Measurements from ENCODE around the gene EQTN. TPM values are rescaled to one million over a fixed set of nuclear protein-coding genes. Genes with fewer than 3 reads are reported as not detected.

EQTN gene
- total and polyA plus RNA-seq, 2 of the 13 experiments (the other 11 are each of a cell fraction or from before 2014, with no cell fraction given) = not detected

DNA sequence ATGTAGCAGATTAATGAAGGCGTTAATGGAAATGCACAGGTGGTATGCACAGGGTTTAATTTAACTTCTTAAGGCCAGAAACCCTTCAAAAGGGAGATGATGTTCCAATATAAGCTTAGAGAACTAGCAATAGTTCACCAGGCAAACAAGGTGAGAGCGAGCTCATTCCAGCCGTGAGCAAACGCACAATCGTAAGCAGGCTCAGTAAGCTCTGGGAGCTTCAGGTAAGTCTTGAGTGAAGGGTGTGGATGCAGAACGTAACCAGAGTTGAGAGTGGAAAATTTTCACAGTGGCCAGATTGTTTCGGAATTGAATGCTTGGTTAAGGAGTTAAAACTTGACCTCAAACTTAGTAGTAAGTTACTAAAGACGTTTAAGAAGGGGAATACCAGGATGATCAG is 5.7 kb downstream of the EQTN start:
- no peaks in the 10 kb centered on the region for H3K9me3 ChIP-seq (ENCODE audit: low read length)
- no peak overlapping the region for H3K27ac ChIP-seq (ENCODE audit: extremely low read length, insufficient read depth, low read length)
- in situ Hi-C loops (cut with HindIII; ENCODE audit: extremely low pct_ligation_motif_present, low pct_unique_long_range_greater_than_20kb) (no loop called here), intact Hi-C loops (cut with micrococcal nuclease; ENCODE audit: unreplicated experiment) (no loop called here)
- DNase-seq (ENCODE audit: low spot score) (no peak), FAIRE-seq (no peak), ATAC-seq (no peak)
- H2AFZ ChIP-seq (ENCODE audit: low read length) = no peak overlapping the region
- TF ChIP-seq SRY (CRISPR knock-in tag; IDR thresholded peaks at IDR 0.05) (no peak), GRHL1 (CRISPR knock-in tag; conservative IDR thresholded peaks at IDR 0.05) (no peak), PAX8 (CRISPR knock-in tag; IDR thresholded peaks at IDR 0.05; ENCODE audit: borderline replicate concordance) (no peak), MEIS2 (CRISPR knock-in tag; IDR thresholded peaks at IDR 0.05) (no peak), ATF3 (CRISPR knock-in tag; IDR thresholded peaks at IDR 0.05) (no peak), POLR2AphosphoS5 (IDR thresholded peaks at IDR 0.05; ENCODE audit: low read depth, low read length) (no peak), HDAC1 (CRISPR knock-in tag; IDR thresholded peaks at IDR 0.05) (no peak), SIX4 (CRISPR knock-in tag; IDR thresholded peaks at IDR 0.05) (no peak), LCORL (IDR thresholded peaks at IDR 0.05) (no peak), LCORL (CRISPR knock-in tag; IDR thresholded peaks at IDR 0.05) (no peak), SYNCRIP (IDR thresholded peaks at IDR 0.05; ENCODE audit: insufficient read depth, low read depth, low read length) (no peak), ZNF761 (CRISPR knock-in tag; conservative IDR thresholded peaks at IDR 0.05) (no peak), KAT8 (CRISPR knock-in tag; IDR thresholded peaks at IDR 0.05) (no peak), RFX3 (CRISPR knock-in tag; IDR thresholded peaks at IDR 0.05) (no peak), ZNF354B (CRISPR knock-in tag; IDR thresholded peaks at IDR 0.05) (no peak), ZNF619 (CRISPR knock-in tag; IDR thresholded peaks at IDR 0.05) (no peak), E2F5 (CRISPR knock-in tag; conservative IDR thresholded peaks at IDR 0.05) (no peak)
- TF ChIP-seq, protein P1, sequence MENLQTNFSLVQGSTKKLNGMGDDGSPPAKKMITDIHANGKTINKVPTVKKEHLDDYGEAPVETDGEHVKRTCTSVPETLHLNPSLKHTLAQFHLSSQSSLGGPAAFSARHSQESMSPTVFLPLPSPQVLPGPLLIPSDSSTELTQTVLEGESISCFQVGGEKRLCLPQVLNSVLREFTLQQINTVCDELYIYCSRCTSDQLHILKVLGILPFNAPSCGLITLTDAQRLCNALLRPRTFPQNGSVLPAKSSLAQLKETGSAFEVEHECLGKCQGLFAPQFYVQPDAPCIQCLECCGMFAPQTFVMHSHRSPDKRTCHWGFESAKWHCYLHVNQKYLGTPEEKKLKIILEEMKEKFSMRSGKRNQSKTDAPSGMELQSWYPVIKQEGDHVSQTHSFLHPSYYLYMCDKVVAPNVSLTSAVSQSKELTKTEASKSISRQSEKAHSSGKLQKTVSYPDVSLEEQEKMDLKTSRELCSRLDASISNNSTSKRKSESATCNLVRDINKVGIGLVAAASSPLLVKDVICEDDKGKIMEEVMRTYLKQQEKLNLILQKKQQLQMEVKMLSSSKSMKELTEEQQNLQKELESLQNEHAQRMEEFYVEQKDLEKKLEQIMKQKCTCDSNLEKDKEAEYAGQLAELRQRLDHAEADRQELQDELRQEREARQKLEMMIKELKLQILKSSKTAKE (CRISPR knock-in tag; IDR thresholded peaks at IDR 0.05; ENCODE audit: borderline replicate concordance) = no peak
- TF ChIP-seq, protein P2, sequence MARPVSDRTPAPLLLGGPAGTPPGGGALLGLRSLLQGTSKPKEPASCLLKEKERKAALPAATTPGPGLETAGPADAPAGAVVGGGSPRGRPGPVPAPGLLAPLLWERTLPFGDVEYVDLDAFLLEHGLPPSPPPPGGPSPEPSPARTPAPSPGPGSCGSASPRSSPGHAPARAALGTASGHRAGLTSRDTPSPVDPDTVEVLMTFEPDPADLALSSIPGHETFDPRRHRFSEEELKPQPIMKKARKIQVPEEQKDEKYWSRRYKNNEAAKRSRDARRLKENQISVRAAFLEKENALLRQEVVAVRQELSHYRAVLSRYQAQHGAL (CRISPR knock-in tag; IDR thresholded peaks at IDR 0.05; ENCODE audit: not compliant biosample characterization) = no peak
- ChIA-PET CTCF (ENCODE audit: low intra/inter-chr PET ratio, low total read pairs) (no interaction called here), POLR2A (no interaction called here)
- no peaks in the 10 kb centered on the region for H3K79me2 ChIP-seq (ENCODE audit: insufficient read depth, low read length)
- 27% methylated on average over 8 of the region's 8 CpGs for WGBS (ENCODE audit: low lambda C conversion rate)
- no peaks in the 10 kb centered on the region for H4K20me1 ChIP-seq (ENCODE audit: insufficient read depth, low read length)
- no peak overlapping the region for H3K4me3 ChIP-seq (replicated peaks in 1 of 3; ENCODE audit: insufficient read depth in 1 of 3, low read depth in 2 of 3, low read length in 3 of 3)
- BruUV-seq (replicated peaks) = no TSS peak
- H3K27me3 ChIP-seq (ENCODE audit: control insufficient read depth in 1 of 2, insufficient read depth in 2 of 2, low read length in 2 of 2) = peaks cover 0 to 6% of the 10 kb centered on the region in 2 experiments; a peak in 1 of 5 replicates
- H3K36me3 ChIP-seq (replicated peaks in 1 of 2; ENCODE audit: control insufficient read depth in 1 of 2, insufficient read depth in 2 of 2, low read length in 2 of 2) = no peaks in the 10 kb centered on the region
- H3K4me2 ChIP-seq (ENCODE audit: low read depth, low read length) = no peak overlapping the region
- H3K4me1 ChIP-seq (ENCODE audit: insufficient read depth, low read length) = no peaks in the 10 kb centered on the region
- H3K9ac ChIP-seq (ENCODE audit: insufficient read depth, low read depth, low read length) = no peak overlapping the region

All from HepG2 (cell line).